GM13976 (cell line): ENCODE measurements around the gene FAM200B.

ENCODE experiments used
- DNase-seq: peaks from one replicate; pipeline ENCODE4 v3.0.0; 2012; ENCODE audit warnings: low spot score
- CTCF ChIP-seq: IDR thresholded peaks from 2 replicates; pipeline ENCODE4 v1.5.1; 2012; ENCODE audit warnings: borderline replicate concordance, mild to moderate bottlenecking; ENCODE audit not compliant: insufficient read depth; ENCODE audit errors: extremely low read depth, missing control alignments, control extremely low read depth
- in situ Hi-C: fragments of 300-500 bp; cut with MboI; formaldehyde crosslinking; loops from one replicate; pipeline ENCODE4 v1.12.0; 2022; ENCODE audit warnings: low sequenced_read_pairs, mixed read lengths, inconsistent platforms; ENCODE audit not compliant: unreplicated experiment

The FAM200B gene

GRCh38 chr4:15682242-15683142 lies 865 bp downstream of the FAM200B start:
- TF ChIP-seq CTCF, result no peak
- no peak for DNase-seq

GRCh38 chr4:15683143-15683495 lies 1.5 kb downstream of the FAM200B start:
- no peak for DNase-seq
- in situ Hi-C loops, result no loop called here
- no peak for TF ChIP-seq CTCF

More at GRCh38 chr4:15682242-15683142, 865 bp downstream of the FAM200B start:
- in situ Hi-C loops, result no loop called here

- DNase-seq, result no peak
- TF ChIP-seq CTCF, result no peak
- in situ Hi-C loops, result no loop called here
Observed at GRCh38 chr4:15684498-15684897, 2.9 kb downstream of the FAM200B start.

- in situ Hi-C loops, result no loop called here
- TF ChIP-seq CTCF, result no peak
- no peak for DNase-seq
Observed at GRCh38 chr4:15688051-15688450, 6.4 kb downstream of the FAM200B start.

GRCh38 chr4:15689540-15689939 lies 7.9 kb downstream of the FAM200B start:
- in situ Hi-C loops, result no loop called here
- no peak for DNase-seq
- TF ChIP-seq CTCF, result no peak

- in situ Hi-C loops, result no loop called here
- no peak for DNase-seq
- TF ChIP-seq CTCF, result no peak
Observed at GRCh38 chr4:15690020-15690809, 8.6 kb downstream of the FAM200B start.
